HG03378 (cell line): Measurements from ENCODE around the gene TAF1B.

ENCODE experiments used
- ATAC-seq: cut with Tn5 transposase; IDR thresholded peaks from one replicate; pipeline ENCODE4 v1.9.1; 2021; ENCODE audit warnings: mild to moderate bottlenecking, moderate library complexity; ENCODE audit not compliant: unreplicated experiment

The TAF1B gene

DNA sequence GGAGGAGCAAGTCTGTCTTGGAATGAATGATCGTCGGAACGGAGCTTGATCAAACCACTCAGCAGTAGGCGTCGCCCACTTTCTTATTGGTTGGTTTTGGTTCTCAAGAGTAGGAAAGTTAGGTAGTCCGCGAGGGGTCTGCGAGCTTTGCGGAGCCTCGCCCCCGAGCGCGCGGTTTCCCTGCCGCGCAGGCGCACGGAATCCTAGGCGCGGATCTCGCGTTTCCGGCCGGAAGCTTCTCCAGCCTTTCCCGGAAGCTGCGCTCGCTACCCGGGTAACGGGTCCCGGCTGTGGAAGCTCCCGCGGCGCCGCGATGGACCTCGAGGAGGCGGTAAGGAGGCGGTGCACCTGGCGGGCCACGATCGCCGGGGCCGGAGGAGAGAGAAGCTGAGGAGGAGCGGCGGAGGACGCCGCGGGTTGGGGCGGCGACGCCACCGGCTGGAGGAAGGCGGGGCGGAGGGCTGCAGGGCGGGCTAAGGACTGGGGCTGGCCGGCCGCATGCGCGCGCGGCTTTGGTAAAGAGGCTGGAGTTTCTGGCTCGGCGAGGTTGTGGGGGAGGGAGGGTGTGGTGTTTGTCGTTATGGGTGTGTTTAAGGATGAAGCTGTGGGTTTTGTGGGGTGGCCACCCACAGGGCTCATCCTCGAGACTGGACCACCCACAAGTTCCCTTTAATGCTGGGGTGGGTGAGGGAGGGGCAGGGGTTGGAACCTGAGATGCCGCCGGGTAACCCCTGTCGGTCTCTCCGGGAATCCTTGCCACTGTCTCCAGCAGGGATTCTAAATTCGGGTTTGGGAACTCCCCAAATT lies at the start of gene TAF1B:
Gene TAF1B (plus strand): TSS at position 246 of the 807 bp plus-strand sequence. CDS start 68 bp downstream, at position 314.
- peak; percentile 75 for ATAC-seq

DNA sequence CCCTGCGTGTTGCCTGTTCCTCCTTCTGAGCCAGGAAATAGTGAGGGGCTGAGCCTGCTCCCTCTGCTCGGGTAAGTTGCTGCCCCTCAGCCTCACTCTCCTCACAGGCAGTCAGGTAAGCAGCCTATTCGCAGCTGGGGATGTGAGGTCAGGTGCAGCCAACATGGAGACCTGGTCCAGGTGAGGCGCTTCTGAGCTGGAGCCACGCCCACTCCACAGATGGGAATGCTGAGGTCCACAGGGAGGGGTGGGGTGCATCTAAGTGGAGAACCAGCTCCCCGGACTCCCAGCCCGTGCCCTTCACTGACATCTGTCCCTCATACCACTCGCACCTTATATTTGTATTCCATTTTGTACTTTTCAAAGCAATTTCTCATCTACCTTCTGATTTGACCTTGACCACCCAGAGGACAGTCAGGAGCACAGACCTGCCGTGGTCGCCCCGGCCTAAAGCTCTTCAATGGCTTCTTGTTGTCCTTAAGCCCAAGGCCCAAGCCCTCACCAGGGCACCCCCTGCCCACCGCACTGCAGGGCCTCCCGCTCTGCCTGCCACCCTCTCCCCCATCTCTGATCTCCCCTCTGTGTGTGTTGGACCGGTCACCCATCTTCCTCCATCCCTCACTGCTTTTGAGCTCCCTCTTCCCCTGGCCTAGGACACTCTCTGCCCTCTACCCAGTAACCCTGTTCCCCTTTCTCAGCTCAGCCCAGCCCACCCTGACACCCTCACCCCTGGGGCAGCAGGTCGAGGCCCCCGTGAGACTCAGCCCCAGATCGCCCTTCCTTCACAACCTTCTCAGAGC lies 49.2 kb upstream of the TAF1B start:
- ATAC-seq = no peak

DNA sequence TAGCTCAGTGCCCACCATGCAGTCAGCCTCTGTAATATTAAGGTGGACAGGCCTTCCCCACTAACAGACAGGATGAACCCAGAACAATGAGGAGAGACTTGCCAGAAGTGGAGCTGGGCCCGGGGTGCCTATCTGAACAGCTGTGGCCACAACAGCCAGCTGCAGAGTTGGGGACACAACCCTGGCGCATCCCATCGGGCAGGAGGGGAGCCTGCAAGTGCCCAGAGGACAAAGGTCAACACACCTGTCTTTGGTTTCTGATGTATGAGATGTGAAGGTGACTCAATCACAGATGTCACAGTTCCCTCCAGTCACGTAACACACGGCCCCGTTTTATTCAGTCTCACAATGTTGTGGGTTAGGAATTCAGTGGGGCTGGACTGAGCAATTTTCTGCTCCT lies 48.2 kb upstream of the TAF1B start:
- ATAC-seq = no peak

DNA sequence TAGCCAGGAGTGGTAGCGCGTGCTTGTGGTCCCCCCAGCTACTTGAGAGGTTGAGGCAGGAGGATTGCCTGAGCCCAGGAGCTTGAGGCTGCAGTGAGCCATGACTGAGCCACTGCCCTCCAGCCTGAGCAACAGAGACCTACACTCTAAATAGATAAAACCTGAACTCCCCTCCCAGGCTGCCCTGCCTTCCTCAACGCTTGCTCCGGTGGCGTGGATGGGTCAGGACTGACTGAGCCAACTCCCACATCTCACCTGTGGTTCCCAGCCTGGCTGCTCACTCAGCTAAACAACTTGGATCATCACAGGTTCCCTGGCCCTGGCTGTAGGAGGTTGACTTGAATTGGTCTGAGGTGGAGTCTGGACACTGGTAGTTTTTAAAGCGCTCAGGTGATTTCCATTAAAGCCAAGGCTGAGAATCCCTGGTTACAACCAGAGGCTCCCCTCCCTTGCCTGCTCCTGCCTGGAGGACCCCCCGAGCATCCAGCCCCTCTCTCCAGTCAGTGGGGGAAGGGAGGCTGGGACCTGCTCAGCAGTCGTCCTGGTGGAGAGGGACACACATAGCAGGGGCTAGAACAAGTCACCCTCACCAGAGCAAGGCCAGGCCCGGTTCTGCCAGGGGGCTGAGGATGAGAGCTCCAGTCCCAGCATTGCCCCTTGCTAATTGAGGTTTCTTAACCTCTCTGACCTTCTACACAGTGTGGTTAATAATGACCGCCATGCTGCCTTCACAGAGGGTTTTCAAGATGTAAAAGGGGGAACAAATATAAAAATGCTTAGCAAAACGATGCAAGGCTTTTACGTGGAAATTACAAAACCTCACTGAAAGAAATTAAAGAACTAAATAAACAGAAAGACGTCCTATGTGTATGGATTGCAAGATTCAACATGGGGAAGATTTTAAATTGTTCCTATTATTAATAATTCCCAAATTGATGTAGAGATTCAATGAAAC lies 46.9 kb upstream of the TAF1B start:
- ATAC-seq = no peak

DNA sequence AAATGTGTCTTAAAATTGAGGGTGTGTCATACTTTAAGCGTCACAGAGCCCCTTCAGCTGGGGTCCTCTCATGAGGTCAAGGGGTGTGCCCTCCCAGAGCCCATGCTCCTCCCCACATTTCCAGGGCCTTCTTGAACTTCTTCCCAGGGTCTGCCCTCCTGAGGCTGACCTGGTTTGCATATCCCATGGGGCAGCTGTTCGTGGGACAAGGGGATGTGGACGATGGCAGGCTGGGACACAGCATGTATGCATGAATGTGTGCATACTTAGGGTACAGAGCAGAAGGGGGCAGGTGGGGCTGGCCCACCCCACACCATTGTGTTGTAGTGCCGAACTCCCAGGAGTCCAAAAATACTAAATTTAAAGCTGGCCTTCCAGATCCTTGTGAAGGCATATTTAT lies 46.2 kb upstream of the TAF1B start:
- ATAC-seq = no peak

DNA sequence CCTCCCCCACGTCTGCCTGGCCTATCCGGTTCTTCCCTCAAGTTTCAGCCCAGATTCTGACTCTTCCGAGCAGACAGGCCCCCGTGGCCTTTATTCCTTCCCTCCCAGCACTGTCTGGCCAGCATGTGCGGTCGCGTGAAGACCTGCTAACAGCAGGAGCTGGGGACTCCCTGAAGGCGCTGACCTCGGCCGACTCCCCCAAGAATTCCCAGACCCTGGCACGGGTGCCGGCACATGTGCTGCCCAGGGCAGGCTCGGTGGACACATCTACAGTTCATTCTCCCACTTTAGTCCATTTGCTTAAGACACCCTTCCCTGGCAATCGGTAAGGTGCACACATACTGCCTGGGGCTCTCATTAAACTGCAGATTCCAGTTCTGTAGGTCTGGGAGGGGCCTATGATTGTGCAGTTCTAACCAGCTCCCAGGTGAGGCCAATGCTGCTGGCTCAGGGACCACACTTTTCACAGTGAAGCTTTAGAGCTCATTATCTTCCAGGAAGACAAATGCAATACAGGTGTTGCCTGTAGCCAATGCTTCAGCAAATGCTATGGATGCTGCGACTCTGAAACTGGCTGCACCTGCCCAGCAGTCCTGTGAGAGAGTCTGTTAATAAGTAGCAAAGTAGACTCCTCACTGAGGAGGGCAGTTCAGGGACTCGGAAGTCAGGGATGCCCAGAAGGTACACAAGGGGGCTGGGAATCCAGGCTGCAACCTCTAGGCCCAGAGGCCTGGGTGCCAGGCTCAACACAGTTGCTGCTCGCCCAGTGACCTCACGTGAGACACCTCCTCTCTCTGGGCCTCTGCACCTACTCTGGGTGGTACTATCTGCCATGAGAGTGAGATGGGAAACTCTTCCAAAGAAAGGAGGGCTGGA lies 45.4 kb upstream of the TAF1B start:
- ATAC-seq = no peak

DNA sequence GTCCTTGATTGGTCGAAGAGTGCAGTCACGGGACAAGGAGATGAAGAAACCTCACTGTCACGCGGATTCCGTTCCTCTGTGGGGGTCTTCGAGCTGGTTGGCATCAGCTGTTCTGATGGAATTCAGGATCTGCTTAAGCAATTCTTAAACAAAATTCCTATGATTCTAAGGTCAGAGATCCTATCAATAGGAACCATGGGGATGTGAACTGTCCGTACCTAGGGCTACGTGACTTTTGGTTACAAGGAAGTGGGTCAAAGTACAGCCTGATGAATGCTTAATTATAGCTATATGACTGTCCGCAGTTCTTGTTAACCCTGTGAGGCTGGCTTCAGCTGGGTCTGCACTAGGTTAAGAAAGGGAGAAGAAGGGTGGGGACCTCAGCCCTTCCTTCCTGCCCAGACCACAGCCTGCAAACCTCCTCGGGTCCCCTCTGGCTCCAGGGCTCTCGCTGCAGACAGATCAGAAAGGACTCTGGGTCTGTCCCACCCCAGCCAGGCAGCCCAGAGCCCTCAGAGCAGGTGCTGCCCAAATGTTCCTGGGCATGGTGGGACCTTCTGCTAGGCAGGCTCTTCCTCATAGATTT lies 44.2 kb upstream of the TAF1B start:
- ATAC-seq = no peak

DNA sequence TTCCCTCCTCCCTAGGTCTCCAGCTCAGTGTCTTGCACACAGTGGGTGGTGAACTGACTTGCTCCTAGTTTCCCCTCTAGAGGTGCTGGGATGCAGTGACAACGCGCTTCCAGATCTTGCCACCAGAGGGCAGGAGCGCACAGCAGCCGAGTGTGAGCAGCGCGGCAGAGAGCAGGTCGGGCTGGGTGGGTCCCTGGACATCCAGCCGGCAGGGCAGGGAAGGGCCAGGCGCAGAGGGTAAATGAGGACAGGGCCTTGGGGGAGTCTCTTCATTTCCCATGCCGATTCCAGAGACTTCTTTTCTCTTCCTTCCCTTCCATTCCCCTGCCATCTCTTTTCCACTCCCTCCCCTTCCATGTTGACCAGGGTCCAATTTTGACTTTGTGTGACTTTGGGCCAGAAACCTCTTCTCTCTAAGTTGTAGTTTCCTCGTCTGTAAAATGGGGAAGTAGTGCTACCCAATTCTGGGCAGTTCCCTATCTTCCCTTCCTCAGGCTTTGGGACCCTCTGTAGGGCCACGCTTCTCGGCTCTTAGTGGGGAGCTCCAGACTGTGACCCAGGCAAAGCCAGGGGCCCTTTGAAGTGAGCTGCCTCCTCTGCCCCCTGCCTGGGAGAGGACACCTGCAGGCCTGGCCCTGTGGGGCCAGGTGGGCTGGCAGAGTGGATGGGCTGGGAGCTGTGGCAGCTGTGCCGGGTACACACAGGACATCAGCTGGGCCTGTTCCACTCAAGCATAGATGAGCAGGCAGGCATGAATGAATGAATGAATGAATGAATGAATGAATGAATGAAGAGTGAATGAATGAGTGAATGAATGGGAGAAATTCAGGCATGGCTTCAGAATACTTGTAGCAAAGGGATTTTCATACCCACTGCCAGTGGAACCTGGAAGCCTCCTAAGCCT lies 43.3 kb upstream of the TAF1B start:
- ATAC-seq = peak; percentile 73

DNA sequence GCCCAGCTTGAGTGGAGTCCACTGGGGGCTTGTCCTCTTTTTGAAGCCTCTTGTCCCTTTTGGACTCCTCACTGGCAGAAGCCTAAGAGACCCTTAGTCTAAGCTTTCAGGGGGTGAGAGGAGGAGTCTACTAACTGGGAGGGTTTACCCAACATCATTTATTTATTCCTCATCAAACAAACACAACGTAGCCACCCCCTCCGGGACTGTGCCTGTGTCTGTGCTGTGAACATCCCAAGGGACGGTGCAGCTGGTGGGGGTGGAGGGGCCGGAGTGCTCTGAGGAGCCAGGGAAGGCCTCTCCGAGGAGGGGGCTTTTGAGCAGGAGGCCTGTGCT lies 42.7 kb upstream of the TAF1B start:
- no peak for ATAC-seq

DNA sequence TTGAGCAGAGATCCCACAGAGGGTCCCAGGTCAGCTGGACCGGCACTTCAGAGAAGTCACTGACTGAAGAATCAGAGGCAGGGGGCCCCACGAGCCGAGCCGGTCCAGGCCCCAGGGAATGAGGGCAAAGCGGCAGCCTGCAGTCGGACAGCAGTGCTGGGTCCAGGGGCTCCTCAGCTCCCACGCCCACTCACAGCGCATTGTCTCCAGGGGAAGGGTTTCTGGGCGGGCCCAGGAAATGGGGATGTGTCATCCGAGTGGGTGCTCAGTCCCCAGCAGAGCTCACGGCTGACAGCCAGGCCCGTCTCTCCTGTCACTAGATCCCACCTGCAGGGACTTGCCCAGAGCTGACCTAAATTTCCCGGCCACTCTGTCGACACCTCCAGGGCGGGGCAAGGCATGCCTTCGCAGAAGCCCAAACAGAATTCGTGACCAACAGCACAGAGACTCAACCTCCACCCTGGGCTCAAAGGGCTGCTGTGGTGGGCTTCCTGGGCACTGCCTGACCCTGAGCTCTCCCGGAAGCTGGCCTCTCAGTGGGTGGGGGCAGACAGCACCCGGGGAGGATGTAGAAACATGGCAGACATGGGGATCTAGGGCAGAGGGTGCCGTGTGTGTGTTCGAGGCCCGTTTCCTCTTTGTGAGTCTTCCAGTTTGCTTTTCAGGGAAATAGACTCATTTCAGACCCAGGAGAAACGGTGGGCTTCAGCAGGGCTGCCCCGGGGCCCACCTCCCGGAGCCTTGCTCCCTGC lies 42.1 kb upstream of the TAF1B start:
- no peak for ATAC-seq

DNA sequence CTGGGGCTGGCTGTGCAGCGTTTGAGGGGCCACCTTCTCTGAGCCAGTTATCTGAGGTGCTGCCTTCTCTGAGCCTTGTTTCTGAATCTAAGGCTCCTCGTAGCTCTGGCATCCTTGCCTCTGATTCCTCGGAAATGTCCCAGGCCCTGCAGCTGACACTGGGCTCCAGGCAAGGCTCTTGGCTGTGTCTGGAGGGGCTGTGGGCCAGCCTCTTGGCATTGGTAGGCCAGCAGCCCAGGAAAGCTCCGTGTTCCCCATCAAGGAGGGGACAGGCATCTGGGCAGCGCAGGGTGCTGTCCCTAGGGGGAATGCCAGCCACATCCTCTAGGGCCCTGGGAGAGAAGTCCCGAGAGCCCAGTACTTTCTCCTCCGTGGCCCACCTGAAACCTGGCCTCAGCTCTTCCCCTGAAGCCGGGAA lies 40.7 kb upstream of the TAF1B start:
- ATAC-seq = no peak

DNA sequence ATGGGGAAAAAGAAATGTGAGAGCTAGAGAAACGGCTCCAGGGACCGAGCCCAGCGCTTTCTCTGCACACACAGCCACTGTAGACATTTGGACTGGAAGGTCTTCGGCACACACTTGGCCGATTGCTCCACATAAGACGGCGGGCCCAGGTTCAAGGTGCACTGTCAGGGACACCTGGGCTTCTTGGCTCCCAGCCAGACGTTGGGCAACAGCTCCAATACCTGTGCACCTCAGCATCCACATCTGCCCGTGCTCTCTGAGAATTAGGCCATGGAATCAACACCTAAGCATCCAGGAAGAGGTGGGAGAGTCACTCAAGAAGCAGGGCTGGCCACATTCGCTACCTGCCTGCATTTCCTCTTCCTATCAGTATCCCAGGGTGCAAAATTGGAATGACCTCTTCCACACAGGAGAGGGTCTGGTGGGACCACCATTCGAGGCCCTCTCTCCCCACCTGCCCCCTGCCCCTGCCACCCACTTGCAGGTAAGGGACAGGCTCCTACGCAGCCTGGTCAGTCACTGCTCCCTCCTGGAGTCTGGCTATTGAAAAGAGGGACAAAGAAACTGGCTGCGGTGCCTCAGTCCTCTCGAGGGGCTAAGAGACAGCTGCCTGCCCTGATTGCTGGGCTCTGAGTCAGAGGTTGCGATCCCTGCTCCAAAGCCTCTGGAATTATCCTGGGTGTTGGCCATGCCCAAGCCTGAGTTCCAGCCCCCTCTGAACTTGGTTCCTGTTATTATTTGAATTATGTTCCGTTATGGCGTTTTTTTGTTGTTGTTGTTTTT lies 40.1 kb upstream of the TAF1B start:
- no peak for ATAC-seq

DNA sequence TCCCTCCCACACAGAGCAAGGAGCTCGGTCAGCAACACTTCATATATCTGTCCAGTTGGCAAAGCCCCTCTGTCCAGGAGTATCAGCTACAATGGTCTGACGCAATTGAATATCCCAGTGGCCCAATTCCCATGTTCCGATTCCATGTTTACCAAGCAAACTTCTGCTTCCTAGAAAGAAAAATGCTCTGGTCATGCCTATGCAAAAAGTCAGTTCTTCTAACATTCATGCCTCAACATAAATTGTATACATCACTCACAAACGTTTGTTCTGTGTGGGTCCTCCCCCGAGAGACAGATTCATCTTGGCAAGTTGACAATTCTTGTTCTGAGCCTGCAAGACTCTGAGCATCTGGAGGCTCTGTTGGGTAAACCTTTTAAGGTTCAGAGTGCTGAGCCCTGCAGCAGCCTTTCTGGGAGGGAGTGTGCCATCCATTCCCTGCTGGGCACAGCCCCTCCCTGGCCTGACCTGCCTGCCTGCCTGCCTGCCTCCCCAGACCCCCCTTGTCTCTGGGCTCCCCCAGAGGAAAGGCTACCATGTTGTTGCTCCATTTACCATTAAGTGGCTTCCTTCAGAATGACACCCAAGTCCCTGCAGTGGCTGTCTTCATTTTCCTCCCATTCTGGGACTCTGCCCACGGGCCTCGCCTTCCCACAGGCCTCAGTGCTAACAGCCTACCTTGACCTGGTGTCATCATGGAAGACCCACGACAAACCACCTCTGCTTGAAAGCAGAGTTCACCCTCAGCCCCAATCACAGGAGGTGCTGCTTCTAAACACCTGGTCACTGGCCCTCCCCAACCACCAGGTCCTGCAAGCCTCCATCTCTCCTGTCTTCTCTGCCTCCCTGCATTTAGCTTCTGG lies 37.6 kb upstream of the TAF1B start:
- ATAC-seq = no peak

DNA sequence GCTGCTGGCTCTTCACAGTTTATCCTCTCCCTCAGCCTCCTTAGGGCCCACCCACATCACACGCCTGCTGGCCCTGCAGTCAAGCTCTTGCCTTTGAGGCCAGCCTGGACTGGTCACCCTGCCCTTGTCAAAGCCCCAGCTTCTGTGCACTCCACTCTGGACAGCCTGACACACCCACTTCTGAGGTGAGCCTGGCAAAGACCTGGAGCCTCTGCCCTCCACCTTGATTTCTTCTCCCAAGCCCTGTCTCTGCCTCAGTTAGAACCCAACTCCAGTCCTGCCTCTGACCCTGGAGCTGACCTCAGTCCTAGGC lies 37.0 kb upstream of the TAF1B start:
- no peak for ATAC-seq

DNA sequence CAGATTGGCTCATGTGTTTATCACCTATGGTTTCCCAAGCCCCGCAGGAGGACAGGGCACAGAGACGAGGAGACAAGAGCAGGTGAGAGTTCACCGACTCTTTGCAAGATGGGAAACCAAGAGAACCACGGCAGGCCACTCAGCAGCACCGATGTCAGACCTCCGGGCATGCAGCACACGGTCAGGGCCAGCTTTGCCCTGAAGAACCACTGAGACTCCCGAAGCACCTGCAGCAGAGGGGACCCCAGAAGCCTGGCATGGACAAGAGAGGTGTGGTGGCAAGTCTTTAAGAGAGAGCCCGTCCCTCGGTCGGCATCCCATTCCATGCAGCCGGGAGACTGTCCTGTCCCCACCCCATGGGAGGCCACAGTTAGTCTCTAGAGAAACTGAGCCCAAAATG lies 36.6 kb upstream of the TAF1B start:
- no peak for ATAC-seq

DNA sequence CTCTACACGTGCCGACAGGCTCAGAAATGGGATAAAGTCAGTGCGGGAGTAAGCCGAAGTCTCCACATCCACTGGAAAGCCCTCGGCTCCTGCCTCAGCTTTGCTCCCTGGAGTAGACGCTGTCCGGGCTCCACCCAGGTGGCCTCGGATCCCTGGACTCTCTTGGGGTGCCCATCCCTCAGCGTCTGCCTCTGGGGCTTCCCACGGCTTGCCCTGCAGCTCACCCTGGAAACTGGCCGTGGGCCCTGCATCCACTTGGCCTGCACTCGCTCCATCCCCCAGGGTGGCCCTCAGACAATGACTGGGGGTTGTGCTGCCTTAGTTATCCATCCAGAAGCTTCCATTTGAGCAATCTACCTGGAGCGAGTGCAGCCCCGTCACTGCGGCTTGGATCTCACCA lies 36.2 kb upstream of the TAF1B start:
- ATAC-seq = no peak
